ENCODE results near the gene ANKMY1. TPM values are rescaled to one million over a fixed set of nuclear protein-coding genes. Genes with fewer than 3 reads are reported as not detected.

Gene ANKMY1
- total RNA-seq, 1 experiment from 2014 or later = 28.3 TPM

DNA sequence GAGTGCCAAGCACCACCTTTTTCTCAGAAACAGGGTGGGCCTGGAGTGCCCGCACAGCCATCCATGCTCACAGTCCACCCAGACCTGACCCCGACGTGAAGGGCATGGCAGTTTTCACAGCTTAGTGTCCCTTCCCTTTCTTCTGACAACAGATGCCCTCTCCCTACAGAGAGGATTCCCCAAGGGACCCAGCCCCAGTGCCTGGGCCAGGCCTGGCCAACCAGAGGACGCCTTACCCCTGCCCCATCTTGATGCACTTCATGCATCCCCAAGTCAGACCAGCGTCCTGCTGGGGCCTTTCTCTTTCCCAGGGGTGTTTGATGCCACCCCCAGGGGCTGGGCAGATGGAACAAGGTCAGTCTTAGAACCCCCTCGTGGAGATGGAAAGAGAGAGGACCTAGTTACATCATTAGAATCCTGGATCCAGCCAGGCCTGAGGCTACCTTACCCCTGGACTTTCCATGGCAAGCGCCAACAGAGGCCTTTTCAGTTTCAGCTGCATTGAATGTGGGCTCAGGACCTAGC is 3.8 kb downstream of the ANKMY1 start:
- Histone ChIP-seq H3K36me3 (ENCODE audit: control insufficient read depth in 1 of 2, insufficient read depth in 2 of 2, low read length in 2 of 2) (0 out of 4 replicates have a peak, but pooled peaks cover 0 to 2% of the 10 kb centered on the region in 2 experiments), H3K9me3 (ENCODE audit: control insufficient read depth in 1 of 2, insufficient read depth in 1 of 2, low read depth in 1 of 2, low read length in 2 of 2) (no peaks in the 10 kb centered on the region), H3K27me3 (ENCODE audit: insufficient read depth, low read length) (no peaks in the 10 kb centered on the region), H3K9ac (ENCODE audit: low read length) (no peak overlapping the region), H3K79me2 (ENCODE audit: insufficient read depth, low read length) (peaks cover 47% of the 10 kb centered on the region), H3K9me2 (ENCODE audit: insufficient read depth) (no peaks in the 10 kb centered on the region), H3K4me2 (ENCODE audit: low read length) (no peak overlapping the region), H3K4me1 (ENCODE audit: control insufficient read depth in 1 of 2, insufficient read depth in 2 of 2, low read length in 2 of 2) (peaks cover under 1 to 7% of the 10 kb centered on the region in 2 experiments), H2AFZ (ENCODE audit: low read depth, low read length, poor library complexity, severe bottlenecking) (no peak overlapping the region), H4K20me1 (ENCODE audit: insufficient read depth) (no peaks in the 10 kb centered on the region), H3K27ac (ENCODE audit: low read depth, low read length) (no peak overlapping the region), H3K4me3 (replicated peaks in 1 of 2; ENCODE audit: low read depth in 1 of 2, low read length in 2 of 2) (no peak overlapping the region)
- RAD21 ChIA-PET (ENCODE audit: low non-redundant PET in 1 of 2, low total read pairs in 2 of 2, uncharacterized antibody in 2 of 2, unreplicated experiment in 2 of 2) = no interaction called here
- TF ChIP-seq JUND (IDR thresholded peaks at IDR 0.05) = no peak
- BruUV-seq (replicated peaks) = no TSS peak
- POLR2A ChIA-PET = no interaction called here
- CTCF ChIA-PET = no interaction called here
- DNase-seq (ENCODE audit: low read depth, low spot score) (no peak), ATAC-seq (no peak)
- intact Hi-C loops (cut with micrococcal nuclease) = no loop called here

DNA sequence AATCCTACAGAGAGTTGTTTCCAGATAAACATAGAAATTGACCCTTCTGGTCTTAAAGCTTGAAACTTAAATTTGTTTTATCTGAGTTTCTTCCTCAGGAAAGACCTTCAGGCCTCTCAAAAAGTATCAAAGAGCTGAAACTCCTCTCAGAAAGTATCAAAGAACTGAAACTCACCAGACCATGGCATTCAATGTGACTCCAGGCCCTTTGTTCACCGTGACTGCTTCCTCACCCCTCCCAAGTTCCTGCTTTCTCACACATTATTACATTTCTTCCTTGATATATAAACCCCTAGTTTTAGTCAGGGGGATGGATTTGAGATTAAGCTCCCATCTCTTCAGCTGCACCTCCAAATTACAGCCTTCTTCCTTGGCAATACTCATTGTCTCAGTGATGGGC is 6.0 kb downstream of the ANKMY1 start:
- intact Hi-C loops (cut with micrococcal nuclease) = no loop called here
- ChIA-PET RAD21 (ENCODE audit: low non-redundant PET in 1 of 2, low total read pairs in 2 of 2, uncharacterized antibody in 2 of 2, unreplicated experiment in 2 of 2) (no interaction called here), CTCF (no interaction called here), POLR2A (interaction anchor here (1.4 kb wide), 1 partner anchor 35 kb away, joined by 3 read pairs; the partner anchor contains the start of gene CAPN10)
- no TSS peak for BruUV-seq (replicated peaks)
- H3K27me3 ChIP-seq (ENCODE audit: insufficient read depth, low read length) = no peaks in the 10 kb centered on the region
- no peak overlapping the region for H3K4me3 ChIP-seq (replicated peaks in 1 of 2; ENCODE audit: low read depth in 1 of 2, low read length in 2 of 2)
- ATAC-seq (no peak), DNase-seq (ENCODE audit: low read depth, low spot score) (no peak)
- no peak overlapping the region for H3K9ac ChIP-seq (ENCODE audit: low read length)
- H3K4me1 ChIP-seq (ENCODE audit: control insufficient read depth in 1 of 2, insufficient read depth in 2 of 2, low read length in 2 of 2) = no peaks in the 10 kb centered on the region
- H3K9me2 ChIP-seq (ENCODE audit: insufficient read depth) = no peaks in the 10 kb centered on the region
- no peaks in the 10 kb centered on the region for H3K9me3 ChIP-seq (ENCODE audit: control insufficient read depth in 1 of 2, insufficient read depth in 1 of 2, low read depth in 1 of 2, low read length in 2 of 2)
- TF ChIP-seq SP1 (IDR thresholded peaks at IDR 0.05; ENCODE audit: low read depth) = no peak
- TF ChIP-seq, protein P1, sequence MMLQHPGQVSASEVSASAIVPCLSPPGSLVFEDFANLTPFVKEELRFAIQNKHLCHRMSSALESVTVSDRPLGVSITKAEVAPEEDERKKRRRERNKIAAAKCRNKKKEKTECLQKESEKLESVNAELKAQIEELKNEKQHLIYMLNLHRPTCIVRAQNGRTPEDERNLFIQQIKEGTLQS (IDR thresholded peaks at IDR 0.05) = no peak
- no peak for TF ChIP-seq ZNF274 (IDR thresholded peaks at IDR 0.05; ENCODE audit: low read depth, low read length)
- no peak for TF ChIP-seq CEBPB (IDR thresholded peaks at IDR 0.05; ENCODE audit: low read depth)
- no peak for TF ChIP-seq FOSL1 (IDR thresholded peaks at IDR 0.05; ENCODE audit: low read depth)
- TF ChIP-seq EZH2 (IDR thresholded peaks at IDR 0.05) = no peak
- TF ChIP-seq, protein P2, sequence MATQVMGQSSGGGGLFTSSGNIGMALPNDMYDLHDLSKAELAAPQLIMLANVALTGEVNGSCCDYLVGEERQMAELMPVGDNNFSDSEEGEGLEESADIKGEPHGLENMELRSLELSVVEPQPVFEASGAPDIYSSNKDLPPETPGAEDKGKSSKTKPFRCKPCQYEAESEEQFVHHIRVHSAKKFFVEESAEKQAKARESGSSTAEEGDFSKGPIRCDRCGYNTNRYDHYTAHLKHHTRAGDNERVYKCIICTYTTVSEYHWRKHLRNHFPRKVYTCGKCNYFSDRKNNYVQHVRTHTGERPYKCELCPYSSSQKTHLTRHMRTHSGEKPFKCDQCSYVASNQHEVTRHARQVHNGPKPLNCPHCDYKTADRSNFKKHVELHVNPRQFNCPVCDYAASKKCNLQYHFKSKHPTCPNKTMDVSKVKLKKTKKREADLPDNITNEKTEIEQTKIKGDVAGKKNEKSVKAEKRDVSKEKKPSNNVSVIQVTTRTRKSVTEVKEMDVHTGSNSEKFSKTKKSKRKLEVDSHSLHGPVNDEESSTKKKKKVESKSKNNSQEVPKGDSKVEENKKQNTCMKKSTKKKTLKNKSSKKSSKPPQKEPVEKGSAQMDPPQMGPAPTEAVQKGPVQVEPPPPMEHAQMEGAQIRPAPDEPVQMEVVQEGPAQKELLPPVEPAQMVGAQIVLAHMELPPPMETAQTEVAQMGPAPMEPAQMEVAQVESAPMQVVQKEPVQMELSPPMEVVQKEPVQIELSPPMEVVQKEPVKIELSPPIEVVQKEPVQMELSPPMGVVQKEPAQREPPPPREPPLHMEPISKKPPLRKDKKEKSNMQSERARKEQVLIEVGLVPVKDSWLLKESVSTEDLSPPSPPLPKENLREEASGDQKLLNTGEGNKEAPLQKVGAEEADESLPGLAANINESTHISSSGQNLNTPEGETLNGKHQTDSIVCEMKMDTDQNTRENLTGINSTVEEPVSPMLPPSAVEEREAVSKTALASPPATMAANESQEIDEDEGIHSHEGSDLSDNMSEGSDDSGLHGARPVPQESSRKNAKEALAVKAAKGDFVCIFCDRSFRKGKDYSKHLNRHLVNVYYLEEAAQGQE (IDR thresholded peaks at IDR 0.05; ENCODE audit: low read depth) = no peak
- TF ChIP-seq, protein P3, sequence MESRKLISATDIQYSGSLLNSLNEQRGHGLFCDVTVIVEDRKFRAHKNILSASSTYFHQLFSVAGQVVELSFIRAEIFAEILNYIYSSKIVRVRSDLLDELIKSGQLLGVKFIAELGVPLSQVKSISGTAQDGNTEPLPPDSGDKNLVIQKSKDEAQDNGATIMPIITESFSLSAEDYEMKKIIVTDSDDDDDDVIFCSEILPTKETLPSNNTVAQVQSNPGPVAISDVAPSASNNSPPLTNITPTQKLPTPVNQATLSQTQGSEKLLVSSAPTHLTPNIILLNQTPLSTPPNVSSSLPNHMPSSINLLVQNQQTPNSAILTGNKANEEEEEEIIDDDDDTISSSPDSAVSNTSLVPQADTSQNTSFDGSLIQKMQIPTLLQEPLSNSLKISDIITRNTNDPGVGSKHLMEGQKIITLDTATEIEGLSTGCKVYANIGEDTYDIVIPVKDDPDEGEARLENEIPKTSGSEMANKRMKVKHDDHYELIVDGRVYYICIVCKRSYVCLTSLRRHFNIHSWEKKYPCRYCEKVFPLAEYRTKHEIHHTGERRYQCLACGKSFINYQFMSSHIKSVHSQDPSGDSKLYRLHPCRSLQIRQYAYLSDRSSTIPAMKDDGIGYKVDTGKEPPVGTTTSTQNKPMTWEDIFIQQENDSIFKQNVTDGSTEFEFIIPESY (IDR thresholded peaks at IDR 0.05; ENCODE audit: extremely low read depth, insufficient replicate concordance, low read length) = no peak
- TF ChIP-seq SIN3A (IDR thresholded peaks at IDR 0.05; ENCODE audit: low read depth) = no peak
- no peak for TF ChIP-seq CBX3 (IDR thresholded peaks at IDR 0.05; ENCODE audit: low read depth)
- H3K4me2 ChIP-seq (ENCODE audit: low read length) = no peak overlapping the region
- H4K20me1 ChIP-seq (ENCODE audit: insufficient read depth) = no peaks in the 10 kb centered on the region
- H3K27ac ChIP-seq (ENCODE audit: low read depth, low read length) = no peak overlapping the region
- no peak overlapping the region for H2AFZ ChIP-seq (ENCODE audit: low read depth, low read length, poor library complexity, severe bottlenecking)
- 0 out of 4 replicates have a peak, but pooled peaks cover 0 to 2% of the 10 kb centered on the region in 2 experiments for H3K36me3 ChIP-seq (ENCODE audit: control insufficient read depth in 1 of 2, insufficient read depth in 2 of 2, low read length in 2 of 2)
- H3K79me2 ChIP-seq (ENCODE audit: insufficient read depth, low read length) = peaks cover 28% of the 10 kb centered on the region; the same call in 1 of the 2 replicates

Data from HCT116 (cell line).